GM12892 (cell line): ENCODE measurements around the gene NAV2.

Experiments
- POLR2A ChIP-seq: IDR thresholded peaks from 2 replicates; pipeline ENCODE4 v1.6.1; 2011; ENCODE audit warnings: low read depth, low read length, control low read depth
- TAF1 ChIP-seq: IDR thresholded peaks from 2 replicates; pipeline ENCODE4 v1.6.1; 2011; ENCODE audit warnings: low read depth, mild to moderate bottlenecking, control low read depth, low read length, borderline replicate concordance

DNA sequence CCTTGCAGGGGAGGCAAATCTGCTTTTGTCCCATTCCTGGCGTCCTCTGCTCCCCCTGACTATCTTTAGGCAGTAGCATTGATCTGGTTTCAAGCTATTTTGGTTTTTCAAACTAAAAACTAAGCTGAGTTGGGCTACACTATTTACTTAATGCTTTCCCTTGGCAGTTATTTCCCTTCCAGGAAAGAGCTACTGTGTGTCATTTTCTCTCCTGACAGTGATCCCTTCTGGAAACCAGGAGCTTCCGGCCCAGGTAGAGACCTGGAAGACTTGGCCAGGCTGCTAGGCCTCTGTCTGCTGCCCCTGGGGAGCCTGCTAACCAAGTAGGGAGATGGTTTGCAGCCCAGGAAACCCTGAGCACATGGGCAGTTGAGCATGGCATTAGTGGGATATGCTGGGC is 35.0 kb downstream of the NAV2 start:
- TF ChIP-seq TAF1 (no peak), POLR2A (no peak)
